Stimulated activated CD4-positive, alpha-beta T cell treated with anti-CD3 and anti-CD28 coated beads, Interleukin-4, amount 100 ng/mL, for 4 hours (primary cell): Measurements from ENCODE around the gene OBP2B.
"Not testable (repeated sequence)": the region's sequence is repeated elsewhere in the genome, so short reads cannot be mapped to it uniquely, and the experiment has no call there.

Experiments
- DNase-seq, 2 experiments: peaks; one replicate each; pipeline ENCODE4 v3.0.0-alpha.2; 2020

Gene OBP2B

GRCh38 chr9:133221177-133221809 is 12.2 kb upstream of the OBP2B start:
- DNase-seq: no peak

GRCh38 chr9:133218049-133218975 is 9.3 kb upstream of the OBP2B start:
- not testable (repeated sequence) for DNase-seq

DNA sequence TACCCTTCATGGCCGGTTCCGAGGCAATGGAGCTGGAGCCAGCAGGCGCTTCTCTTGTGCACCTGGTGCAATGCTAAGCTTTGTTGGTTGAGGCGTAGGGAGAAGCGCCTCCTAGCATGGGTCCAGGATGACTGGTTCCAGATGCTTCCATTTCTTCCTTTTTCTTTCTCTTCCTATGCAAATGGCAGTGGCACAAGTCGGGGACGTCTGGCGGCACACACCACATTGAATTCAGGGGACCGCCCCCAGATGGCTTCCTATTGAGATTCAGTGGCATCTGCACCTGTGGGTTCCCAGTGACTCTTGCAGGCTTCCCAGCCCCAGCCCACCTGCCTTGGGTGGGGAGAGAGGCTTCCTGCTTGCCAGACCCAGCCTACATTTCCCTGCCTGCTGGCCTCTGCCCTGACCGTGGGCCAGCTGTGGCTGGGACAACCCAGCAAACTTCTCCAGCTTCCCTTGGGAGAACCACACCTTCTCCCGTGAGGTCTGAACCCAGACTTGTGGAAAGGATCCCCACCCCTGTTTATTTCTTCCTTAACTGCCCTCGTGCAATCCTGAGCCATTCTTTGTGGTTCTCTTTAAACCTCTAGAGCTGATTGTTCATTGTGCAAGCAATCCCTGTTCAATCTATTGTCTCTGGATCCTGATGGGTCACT is 8.4 kb upstream of the OBP2B start:
- DNase-seq: not testable (repeated sequence)

DNA sequence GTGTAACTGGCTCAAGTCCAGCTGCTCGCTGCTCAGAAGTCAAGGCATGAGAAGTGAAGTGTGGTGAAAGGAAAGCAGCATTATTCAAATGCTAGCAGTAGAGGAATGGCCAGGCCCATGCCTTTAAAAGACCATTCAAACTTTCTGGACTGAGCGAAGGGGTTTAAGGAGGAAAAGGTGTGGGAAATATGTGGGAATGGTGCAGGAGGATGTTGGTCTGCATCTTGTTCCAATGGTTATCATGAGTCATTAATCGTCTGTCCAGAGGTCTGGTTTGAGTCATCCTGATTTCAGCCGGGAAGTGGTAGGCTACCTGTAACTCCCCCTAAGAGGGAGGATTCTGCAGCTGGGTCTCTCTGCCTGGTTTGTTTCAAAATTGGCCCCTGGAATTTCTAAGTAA is 5.2 kb upstream of the OBP2B start:
- not testable (repeated sequence) for DNase-seq

DNA sequence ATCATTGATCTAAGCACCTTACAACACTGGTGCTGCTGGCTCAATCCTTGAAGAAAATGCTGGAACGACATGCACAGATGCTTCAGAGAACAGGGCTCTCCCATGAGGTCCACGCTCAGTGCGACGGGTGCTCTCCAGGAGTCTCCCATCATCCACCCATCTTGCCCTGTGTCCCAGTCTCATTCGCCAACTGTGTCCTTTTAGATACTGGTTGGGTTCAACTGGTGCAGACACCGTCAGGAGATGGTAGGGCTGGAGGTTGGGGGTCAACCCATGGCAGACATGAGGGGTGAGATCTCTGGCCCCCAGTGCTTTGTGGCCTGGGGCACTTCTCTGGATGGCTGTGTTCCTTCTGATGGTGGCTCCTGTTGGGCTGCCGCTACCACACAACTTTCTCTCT is 1.6 kb upstream of the OBP2B start:
- DNase-seq: no peak

GRCh38 chr9:133210202-133210532 is 1.1 kb upstream of the OBP2B start:
- no peak for DNase-seq

DNA sequence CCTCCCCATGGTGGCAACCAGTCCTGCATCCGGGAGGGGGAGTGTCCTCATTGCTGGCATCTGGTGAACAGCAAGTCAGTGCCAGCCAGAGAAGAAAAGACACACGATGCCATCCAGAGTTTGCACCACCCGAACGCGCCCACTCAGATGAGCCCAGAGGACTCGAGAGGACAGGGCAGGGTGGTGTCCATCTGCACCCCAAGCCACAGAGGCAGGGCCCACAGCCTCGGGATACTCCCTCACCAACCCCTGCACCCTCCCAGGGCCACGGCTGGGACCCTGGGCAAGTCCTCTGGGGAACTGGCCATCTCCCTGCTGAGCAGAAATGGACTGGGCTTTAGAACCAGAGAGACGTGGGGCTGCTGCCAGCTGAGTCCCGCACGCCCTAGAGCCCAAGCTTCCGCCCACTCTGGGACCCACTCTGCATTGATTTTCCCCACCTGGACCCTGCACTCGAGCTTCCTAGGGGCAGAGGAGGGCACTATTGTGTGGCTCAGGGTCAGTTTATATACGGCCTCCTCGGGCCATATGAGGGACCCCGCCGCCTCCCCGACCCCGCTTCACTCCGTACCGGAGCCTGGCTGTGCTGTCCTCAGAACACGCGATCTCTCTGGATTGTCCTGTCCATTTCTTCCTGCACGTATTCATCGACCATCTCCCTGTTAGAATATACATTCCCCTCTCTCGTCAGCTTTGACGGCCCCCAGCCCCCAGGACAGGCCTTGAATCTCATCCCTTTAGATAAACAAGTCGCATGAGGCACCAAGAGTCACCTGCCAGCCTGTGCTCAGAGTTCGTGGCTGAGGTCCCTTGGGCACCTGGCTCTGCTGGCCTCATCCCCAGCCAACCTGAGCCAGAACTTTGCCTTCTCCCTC is 514 bp upstream of the OBP2B start:
- not testable (repeated sequence) for DNase-seq

DNA sequence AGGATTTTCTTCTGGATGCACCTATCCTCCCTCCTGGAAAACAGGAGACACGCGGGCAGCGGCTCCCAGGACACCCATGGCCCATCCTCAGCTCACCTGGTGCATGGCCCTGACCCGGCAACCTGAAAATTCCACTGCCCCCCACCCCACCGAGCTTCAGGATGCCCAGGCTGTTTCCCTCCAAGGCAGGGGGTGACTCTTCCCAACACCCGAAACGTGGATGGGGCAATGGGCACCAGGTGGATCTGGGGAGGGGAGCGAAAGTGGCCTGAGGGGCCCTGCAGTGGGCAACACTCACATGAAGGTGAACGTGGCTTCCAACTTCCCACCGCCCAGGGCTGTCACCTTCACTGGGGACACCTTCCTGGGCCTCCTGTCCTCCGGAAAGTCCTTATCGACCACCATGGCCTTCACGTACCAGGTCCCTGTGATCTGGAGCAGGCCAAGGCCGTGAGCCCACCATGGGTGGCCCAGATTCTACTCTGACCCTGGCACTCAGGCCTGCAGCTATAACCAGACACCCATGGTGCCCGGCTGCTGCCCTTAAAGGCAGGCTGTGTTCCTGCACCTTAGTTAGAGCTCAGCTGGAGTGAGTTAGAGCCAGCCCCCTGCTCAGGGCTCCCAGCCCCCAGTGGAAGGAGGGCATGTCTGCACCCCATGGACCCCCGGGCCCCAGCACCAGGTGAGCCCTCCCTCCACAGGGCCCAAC is 725 bp downstream of the OBP2B start:
- DNase-seq: not testable (repeated sequence)

DNA sequence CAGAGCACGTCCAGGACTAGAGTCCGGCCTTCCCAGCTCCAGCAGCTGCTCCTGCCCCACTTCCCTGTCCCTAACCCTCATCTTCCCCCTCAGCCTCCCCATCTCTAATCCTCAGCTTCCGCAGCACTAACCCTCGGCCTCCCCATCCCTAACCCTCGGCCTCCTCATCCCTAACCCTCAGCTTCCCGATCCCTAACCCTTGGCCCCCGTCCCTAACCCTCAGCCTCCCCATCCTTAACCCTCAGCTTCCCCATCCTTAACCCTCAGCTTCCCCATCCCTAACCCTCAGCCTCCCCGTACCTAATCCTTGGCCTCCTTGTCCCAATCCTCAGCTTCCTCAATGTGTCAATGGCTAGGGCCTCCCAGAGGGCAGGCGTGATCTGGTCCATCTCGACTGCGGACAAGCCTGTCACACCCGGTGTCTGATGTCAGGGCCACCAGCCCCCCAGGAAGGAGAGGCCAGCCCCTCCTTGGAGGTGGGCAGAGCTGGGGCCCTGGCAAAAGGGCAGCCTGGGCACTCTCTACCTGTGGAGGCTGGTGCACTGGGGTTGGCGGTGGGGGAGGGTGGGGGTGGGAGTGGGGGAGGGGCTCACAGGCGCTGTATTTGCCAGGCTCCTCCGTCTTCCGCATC is 1.4 kb downstream of the OBP2B start:
- DNase-seq: no peak

- no peak for DNase-seq
These were observed 2.0 kb downstream of the OBP2B start for GRCh38 chr9:133207021-133207531.

DNA sequence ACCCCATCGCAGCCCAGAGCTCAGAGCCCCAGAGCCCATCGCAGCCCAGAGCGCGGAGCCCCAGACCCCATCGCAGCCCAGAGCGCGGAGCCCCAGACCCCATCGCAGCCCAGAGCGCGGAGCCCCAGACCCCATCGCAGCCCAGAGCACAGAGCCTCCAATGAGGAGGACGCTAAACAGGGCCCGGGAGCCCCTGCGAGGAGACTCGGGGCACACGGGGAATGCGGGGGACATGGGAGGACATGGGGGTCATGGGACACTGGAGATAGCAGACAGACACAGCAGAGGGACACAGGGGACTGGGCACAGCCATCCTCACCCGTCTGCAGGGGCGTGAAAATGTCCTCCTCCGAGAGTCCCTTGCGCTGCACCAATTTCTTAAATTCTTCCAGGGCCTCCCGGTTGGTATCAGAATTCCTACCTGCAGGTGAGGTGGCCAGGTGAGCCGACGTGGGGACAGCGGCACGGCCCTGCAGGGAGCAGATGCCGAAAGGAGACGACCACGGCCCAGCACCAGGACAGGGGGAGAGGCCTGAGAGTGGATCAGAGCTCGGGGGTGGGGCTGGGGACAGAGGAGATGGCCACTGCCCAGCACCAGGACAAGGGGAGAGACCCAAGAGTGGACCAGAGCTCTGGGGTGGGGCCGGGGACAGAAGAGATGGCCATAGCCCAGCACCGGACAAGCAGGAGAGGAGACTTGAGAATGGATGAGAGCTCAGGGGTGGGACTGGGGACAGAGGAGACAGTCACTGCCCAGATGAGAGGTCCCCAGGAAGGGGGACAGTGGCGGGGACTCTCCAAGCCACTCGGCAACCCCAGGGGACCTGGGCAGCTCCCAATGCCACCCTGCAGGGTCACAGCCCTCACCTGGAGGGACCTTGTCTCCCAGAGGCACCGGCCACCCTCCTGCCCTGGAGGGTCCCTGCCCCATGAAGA is 2.8 kb downstream of the OBP2B start:
- no peak for DNase-seq

GRCh38 chr9:133205481-133205887 is 3.6 kb downstream of the OBP2B start:
- not testable (repeated sequence) for DNase-seq

GRCh38 chr9:133204993-133205336 is 4.1 kb downstream of the OBP2B start:
- no peak for DNase-seq

DNA sequence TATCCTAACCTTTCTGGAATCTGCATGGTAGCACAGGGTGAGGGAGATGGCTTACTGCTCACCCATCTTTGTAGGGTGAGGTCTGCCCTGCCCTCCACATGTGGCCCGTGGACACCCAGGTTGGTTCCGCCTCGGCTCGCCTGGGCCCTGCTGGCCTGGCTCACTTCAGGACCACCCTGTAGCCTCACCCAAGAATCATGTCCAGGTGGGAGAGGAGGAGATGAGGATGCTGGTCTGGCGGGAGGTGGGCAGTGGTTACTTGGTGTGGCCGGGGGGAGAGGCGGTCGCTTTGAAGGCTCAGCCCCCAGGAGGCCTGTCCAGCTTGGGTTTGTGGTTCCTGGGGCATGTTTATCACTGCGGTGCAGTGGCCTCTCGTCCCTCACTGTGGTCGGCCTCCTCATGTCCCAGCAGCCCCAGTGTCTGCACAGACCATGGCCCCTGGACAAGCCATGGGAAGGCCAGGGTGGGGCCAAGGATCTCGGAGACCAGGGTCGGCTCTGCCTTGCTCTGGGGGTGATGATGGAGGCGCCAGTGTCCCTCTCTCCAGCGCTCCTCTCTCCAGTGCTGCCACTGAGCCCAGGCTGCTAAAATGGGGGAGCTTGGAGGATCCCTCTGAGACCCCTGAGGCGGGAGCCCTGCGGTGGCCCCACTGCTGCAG is 4.6 kb downstream of the OBP2B start:
- DNase-seq: no peak

DNA sequence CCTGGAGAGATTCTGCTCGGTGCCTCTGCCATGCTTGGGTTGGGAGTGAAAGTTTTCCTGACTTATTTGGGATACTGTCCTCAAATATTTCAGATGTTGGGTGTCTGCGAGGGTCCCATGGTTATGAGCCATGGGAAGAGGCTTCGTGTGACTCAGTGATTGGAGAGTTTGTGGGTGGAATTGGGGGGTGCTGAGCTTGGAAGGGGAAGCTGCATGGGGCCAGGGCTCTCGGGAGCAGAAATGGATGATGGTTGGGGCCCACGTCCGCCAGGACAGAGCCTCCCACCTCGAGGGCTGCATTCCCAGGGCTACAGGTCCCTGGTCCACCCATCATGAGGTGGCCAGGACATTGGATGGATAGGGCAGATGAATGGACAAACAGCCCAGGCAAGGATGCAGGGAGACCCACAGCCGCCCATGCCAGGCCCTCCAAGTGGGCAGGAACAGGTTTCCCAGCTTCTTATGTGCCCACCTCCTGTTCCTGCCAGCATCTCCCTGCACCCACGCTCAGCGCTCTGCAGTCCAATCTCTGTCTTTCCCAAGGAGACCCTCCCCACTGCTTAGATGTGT is 5.5 kb downstream of the OBP2B start:
- no peak for DNase-seq

- no peak for DNase-seq
These were observed 6.2 kb downstream of the OBP2B start for GRCh38 chr9:133202688-133203453.

DNA sequence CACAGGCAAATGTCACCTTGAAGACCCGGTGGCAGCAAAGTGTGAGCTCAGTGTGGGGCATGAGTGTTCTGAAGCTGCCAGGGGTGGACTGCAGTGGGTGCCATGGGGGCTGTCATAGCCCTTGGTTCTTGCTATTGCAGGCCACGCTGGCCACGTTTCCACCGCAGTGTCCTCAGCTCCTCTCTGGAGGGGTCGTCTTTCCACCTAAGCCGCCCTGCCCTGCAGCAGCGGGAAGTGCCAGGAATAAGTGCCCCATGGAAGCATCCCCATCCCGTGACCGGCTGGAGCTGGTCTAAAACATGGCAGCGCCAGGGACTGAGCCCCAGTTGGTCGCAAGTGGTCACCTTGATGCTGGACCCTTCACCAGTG is 6.9 kb downstream of the OBP2B start:
- no peak for DNase-seq

GRCh38 chr9:133201424-133202144 is 7.5 kb downstream of the OBP2B start:
- DNase-seq: no peak
